A673 (cell line): ENCODE measurements around the gene BAK1. TPM values are rescaled to one million over a fixed set of nuclear protein-coding genes. Genes with fewer than 3 reads are reported as not detected.

Source experiments
- BruUV-seq: library from RNA; stranded (reverse); fragments of 400-500 nt; replicated peaks from 2 replicates; lab custom pipeline; 2021; lab: Mats Ljungman, UMichigan
- CTCF ChIA-PET: fragments of 300-600 bp; sonication (Branson Sonifier 250); formaldehyde crosslinking; loops from one replicate; lab custom pipeline; 2022; ENCODE audit warnings: antibody characterized with exemption; lab: Charles Lee
- POLR2A ChIA-PET: fragments of 300-600 bp; sonication (Branson Sonifier 250); formaldehyde crosslinking; loops from one replicate; lab custom pipeline; 2022; ENCODE audit warnings: antibody characterized with exemption; ENCODE audit not compliant: low non-redundant PET; lab: Charles Lee
- DNase-seq: peaks from one replicate; pipeline ENCODE4 v3.0.0-alpha.2; 2015; ENCODE audit warnings: low spot score
- H3K27ac ChIP-seq: fragments of 200-600 bp; sonication (generic); 2 replicates; pipeline ENCODE4 v1.5.1; 2016; ENCODE audit warnings: mixed run types, low read depth, mild to moderate bottlenecking, mixed read lengths, antibody characterized with exemption, low read length; ENCODE audit not compliant: poor library complexity, severe bottlenecking
- H3K27me3 ChIP-seq: fragments of 200-600 bp; sonication (generic); replicated peaks from 2 replicates; pipeline ENCODE4 v1.6.1; 2017; ENCODE audit warnings: mixed run types, low read depth, mild to moderate bottlenecking, mixed read lengths, antibody characterized with exemption, low read length; ENCODE audit not compliant: insufficient read depth, poor library complexity
- H3K36me3 ChIP-seq: fragments of 200-600 bp; sonication (generic); 2 replicates; pipeline ENCODE4 v1.6.1; 2016; ENCODE audit warnings: mixed run types, mild to moderate bottlenecking, mixed read lengths, antibody characterized with exemption, low read length; ENCODE audit not compliant: insufficient read depth, poor library complexity, severe bottlenecking
- H3K4me1 ChIP-seq: fragments of 200-600 bp; sonication (generic); 2 replicates; pipeline ENCODE4 v1.6.1; 2017; ENCODE audit warnings: mixed run types, mild to moderate bottlenecking, mixed read lengths, antibody characterized with exemption, low read length; ENCODE audit not compliant: insufficient read depth, poor library complexity, severe bottlenecking
- H3K4me3 ChIP-seq: fragments of 200-600 bp; sonication (generic); 2 replicates; pipeline ENCODE4 v1.5.1; 2016; ENCODE audit warnings: low read depth, mixed run types, mild to moderate bottlenecking, mixed read lengths, low read length; ENCODE audit not compliant: poor library complexity, severe bottlenecking
- H3K9me3 ChIP-seq: fragments of 200-600 bp; sonication (generic); 2 replicates; pipeline ENCODE4 v1.6.1; 2016; ENCODE audit warnings: mixed run types, low read depth, mild to moderate bottlenecking, mixed read lengths, antibody characterized with exemption, low read length; ENCODE audit not compliant: poor library complexity, severe bottlenecking
- EZH2 ChIP-seq: fragments of 200-600 bp; sonication (generic); IDR thresholded peaks from 2 replicates; pipeline ENCODE4 v1.6.1; 2017; ENCODE audit warnings: borderline replicate concordance, low read depth, mild to moderate bottlenecking, mixed read lengths, antibody characterized with exemption, low read length; ENCODE audit not compliant: poor library complexity, severe bottlenecking
- intact Hi-C: fragments of 100-400 bp; cut with micrococcal nuclease; formaldehyde crosslinking; loops from one replicate; pipeline ENCODE4 v1.10.0; 2022; ENCODE audit not compliant: unreplicated experiment
- total RNA-seq: library from RNA; stranded (reverse); gene quantifications from 2 replicates; pipeline ENCODE4 v1.2.3, GENCODE V29; 2021
- TF ChIP-seq, protein P1 (sequence below): fragments of 300-800, 200-600 bp; sonication (generic); conservative IDR thresholded peaks from 2 replicates; pipeline ENCODE4 v1.5.1; 2017; ENCODE audit warnings: low read depth, mild to moderate bottlenecking, antibody characterized with exemption, low read length, moderate library complexity, mixed read lengths

BAK1 gene
- total RNA-seq, 1 experiment from 2014 or later: 27.1 TPM

DNA sequence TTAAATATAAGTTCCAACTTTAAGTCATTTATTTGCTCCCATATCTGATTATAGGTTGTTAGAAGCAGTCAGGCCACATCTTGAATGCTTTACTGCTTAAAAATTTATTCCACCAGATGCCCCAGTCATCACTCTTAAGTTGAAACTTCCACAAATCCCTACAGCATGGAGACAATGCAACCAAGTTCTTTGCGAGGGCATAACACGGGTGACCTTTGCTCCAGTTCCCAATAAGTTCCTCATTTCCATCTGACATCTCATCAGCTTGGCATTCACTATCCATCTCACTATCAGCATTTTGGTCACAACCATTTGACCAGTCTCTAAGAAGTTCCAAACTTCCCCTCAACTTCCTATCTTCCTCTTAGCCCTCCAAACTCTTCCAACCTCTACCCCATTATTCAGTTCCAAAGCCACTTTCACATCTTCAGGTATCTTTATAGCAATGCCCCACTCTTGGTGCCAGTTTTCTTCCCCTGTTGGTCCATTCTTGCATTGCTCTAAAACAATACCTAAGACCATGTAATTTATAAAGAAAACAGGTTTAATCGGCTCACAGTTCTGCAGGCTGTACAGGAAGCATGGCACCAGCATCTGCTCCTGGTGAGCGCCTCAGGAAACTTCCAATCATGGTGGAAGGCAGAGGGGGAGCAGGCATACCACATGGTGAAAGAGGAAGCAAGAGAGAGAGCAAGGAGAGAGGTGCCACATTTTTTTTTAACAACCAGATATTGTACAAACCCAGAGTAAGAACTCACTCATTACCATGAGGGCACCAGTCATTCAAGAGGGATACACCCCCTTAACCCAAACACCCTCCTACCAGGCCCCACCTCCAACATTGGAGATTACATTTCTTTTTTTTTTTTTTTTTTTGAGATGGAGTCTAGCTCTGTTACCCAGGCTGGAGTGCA is 25.1 kb upstream of the BAK1 start:
- Histone ChIP-seq H3K9me3 (no peaks in the 10 kb centered on the region), H3K36me3 (no peaks in the 10 kb centered on the region), H3K27ac (no peak overlapping the region), H3K4me3 (no peak overlapping the region), H3K4me1 (no peaks in the 10 kb centered on the region), H3K27me3 (no peaks in the 10 kb centered on the region)
- DNase-seq: no peak
- ChIA-PET POLR2A (no interaction called here), CTCF (no interaction called here)
- no peak for TF ChIP-seq EZH2
- TF ChIP-seq, protein P1, sequence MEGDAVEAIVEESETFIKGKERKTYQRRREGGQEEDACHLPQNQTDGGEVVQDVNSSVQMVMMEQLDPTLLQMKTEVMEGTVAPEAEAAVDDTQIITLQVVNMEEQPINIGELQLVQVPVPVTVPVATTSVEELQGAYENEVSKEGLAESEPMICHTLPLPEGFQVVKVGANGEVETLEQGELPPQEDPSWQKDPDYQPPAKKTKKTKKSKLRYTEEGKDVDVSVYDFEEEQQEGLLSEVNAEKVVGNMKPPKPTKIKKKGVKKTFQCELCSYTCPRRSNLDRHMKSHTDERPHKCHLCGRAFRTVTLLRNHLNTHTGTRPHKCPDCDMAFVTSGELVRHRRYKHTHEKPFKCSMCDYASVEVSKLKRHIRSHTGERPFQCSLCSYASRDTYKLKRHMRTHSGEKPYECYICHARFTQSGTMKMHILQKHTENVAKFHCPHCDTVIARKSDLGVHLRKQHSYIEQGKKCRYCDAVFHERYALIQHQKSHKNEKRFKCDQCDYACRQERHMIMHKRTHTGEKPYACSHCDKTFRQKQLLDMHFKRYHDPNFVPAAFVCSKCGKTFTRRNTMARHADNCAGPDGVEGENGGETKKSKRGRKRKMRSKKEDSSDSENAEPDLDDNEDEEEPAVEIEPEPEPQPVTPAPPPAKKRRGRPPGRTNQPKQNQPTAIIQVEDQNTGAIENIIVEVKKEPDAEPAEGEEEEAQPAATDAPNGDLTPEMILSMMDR: no peak
- no TSS peak for BruUV-seq
- intact Hi-C loops: no loop called here

GRCh38 chr6:33602180-33602579 is 22.1 kb upstream of the BAK1 start:
- Histone ChIP-seq H3K27me3 (no peaks in the 10 kb centered on the region), H3K36me3 (no peaks in the 10 kb centered on the region), H3K4me1 (no peaks in the 10 kb centered on the region), H3K4me3 (no peak overlapping the region), H3K27ac (no peak overlapping the region), H3K9me3 (no peaks in the 10 kb centered on the region)
- ChIA-PET POLR2A (no interaction called here), CTCF (no interaction called here)
- no TSS peak for BruUV-seq
- TF ChIP-seq, protein P1: no peak
- TF ChIP-seq EZH2: no peak
- no peak for DNase-seq
- intact Hi-C loops: no loop called here

DNA sequence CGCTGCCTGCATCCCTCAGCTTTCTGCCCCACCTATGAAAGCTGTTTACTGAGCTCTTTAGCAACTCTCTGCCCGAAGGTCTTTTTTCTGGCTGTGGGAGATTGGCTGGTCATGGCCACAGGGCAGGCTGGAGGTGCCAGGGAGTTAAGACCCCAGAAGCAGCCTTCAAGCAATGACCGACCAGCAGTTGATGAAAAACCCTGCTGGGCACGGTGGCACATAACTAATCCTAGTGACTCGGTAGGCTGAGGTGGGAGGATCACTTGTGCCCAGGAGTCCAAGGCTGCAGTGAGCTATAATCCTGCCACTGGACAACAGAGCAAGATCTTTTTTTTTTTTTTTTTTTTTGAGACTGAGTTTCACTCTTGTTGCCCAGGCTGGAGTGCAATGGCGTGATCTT is 20.7 kb upstream of the BAK1 start:
- H3K27me3 ChIP-seq: no peaks in the 10 kb centered on the region
- no peak overlapping the region for H3K4me3 ChIP-seq
- no peaks in the 10 kb centered on the region for H3K9me3 ChIP-seq
- BruUV-seq: no TSS peak
- H3K36me3 ChIP-seq: no peaks in the 10 kb centered on the region
- CTCF ChIA-PET: no interaction called here
- no peak for DNase-seq
- H3K4me1 ChIP-seq: no peaks in the 10 kb centered on the region
- intact Hi-C loops: no loop called here
- no peak for TF ChIP-seq EZH2
- TF ChIP-seq, protein P1: no peak
- H3K27ac ChIP-seq: no peak overlapping the region
- POLR2A ChIA-PET: interaction anchor here (0.6 kb wide), 1 partner anchor 102 kb away, joined by 5 read pairs; no protein-coding TSS in a partner anchor
